Measurements from ENCODE around the gene CD160.

The CD160 gene

DNA sequence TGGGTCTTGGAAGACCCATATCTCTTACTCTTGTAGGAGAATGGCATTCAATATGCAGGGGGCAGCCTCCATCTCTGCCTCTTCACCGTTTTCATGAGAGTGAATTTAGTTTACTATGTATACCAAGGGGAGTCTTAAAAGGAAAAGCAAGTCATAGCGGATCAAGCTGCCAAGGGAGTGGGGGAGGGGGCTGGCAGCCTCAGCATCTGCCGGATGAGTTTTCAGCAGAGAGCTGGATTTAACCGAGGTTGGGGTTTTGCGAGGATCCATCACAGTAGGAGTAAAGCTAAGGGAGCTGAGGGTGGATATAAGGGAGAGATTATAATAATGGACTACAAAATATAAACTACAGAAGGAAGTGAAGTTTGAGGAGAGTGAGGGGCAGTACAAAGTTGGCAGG, 9.9 kb downstream of the CD160 start:
- no peak for DNase-seq (ENCODE audit: low read depth)

DNA sequence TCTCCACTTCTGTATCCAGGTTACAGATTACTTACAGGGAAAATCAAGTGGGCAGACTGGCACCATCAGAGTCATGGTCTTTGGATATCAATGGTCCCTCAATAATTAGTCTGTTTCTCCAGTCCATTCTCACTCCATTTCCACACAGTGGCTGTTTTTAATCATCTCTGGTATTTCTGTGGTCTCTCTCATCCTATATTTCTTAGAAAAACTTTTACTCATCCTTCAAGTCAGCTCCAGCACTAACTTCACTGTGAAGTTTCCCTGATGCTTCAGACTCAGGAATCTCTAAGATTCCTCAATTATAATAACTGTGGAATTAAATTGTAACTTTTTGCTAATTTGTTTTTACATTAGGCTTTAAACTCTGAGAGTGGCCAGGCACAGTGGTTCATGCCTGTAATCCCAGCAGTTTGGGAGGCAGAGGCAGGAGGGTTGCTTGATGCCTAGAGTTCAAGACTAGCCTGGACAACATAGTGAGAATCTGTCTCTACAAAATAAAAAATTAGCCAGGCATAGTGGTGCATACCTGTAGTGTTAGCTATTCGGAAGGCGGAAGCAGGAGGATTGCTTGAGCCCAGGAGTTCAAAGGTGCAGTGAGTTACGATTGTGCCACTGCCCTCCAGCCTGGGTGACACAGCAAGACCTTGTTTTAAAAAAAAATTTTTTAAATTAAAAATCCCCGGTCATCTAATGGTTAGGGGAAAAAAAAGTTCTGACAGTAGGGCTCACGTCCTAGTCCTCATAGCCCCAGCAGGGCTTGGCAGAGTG, 10.6 kb downstream of the CD160 start:
- no peak for DNase-seq (ENCODE audit: low read depth)
- TF ChIP-seq, protein P1, sequence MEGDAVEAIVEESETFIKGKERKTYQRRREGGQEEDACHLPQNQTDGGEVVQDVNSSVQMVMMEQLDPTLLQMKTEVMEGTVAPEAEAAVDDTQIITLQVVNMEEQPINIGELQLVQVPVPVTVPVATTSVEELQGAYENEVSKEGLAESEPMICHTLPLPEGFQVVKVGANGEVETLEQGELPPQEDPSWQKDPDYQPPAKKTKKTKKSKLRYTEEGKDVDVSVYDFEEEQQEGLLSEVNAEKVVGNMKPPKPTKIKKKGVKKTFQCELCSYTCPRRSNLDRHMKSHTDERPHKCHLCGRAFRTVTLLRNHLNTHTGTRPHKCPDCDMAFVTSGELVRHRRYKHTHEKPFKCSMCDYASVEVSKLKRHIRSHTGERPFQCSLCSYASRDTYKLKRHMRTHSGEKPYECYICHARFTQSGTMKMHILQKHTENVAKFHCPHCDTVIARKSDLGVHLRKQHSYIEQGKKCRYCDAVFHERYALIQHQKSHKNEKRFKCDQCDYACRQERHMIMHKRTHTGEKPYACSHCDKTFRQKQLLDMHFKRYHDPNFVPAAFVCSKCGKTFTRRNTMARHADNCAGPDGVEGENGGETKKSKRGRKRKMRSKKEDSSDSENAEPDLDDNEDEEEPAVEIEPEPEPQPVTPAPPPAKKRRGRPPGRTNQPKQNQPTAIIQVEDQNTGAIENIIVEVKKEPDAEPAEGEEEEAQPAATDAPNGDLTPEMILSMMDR (conservative IDR thresholded peaks at IDR 0.05; ENCODE audit: low read depth, low read length): no peak
- no peak overlapping the region for H3K4me3 ChIP-seq (ENCODE audit: low read depth, low read length)

More for the DNA sequence above, 9.9 kb downstream of the CD160 start:
- no peak overlapping the region for H3K4me3 ChIP-seq (ENCODE audit: low read depth, low read length)
- TF ChIP-seq, protein P1 (conservative IDR thresholded peaks at IDR 0.05; ENCODE audit: low read depth, low read length): no peak

DNA sequence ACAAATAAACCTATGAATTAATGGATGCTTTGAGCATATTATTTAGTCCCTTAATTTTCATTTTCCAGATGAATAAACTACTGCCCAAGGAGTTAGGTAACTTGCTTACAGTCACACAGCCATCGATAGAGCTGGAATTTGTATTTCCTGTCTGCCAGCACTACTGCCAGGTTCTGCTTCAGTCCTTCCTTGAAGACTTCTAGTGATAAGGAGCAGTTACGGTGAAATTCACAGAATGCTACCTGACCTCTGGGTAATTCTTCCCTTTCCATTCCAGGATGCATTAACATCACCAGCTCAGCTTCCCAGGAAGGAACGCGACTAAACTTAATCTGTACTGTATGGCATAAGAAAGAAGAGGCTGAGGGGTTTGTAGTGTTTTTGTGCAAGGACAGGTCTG, 11.2 kb downstream of the CD160 start:
- TF ChIP-seq, protein P1 (conservative IDR thresholded peaks at IDR 0.05; ENCODE audit: low read depth, low read length): no peak
- no peak overlapping the region for H3K4me3 ChIP-seq (ENCODE audit: low read depth, low read length)

DNA sequence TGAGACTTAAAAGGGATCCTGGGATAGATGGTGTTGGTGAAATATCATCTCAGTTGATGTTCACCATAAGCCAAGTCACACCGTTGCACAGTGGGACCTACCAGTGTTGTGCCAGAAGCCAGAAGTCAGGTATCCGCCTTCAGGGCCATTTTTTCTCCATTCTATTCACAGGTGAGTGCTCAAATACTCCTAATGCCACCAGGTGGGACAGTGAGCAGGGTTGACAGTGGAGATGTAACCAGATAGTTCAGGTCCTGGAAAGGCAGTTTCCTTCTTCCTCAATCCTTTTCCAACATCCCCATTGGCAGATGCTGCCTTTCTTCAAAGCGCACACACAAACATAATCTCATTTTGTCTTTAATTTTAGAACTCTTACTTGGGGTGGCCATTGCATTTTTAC, 11.6 kb downstream of the CD160 start:
- TF ChIP-seq, protein P1 (conservative IDR thresholded peaks at IDR 0.05; ENCODE audit: low read depth, low read length): no peak
- H3K4me3 ChIP-seq (ENCODE audit: low read depth, low read length): no peak overlapping the region
- no peak for DNase-seq (ENCODE audit: low read depth)

More for the DNA sequence above, 11.2 kb downstream of the CD160 start:
- DNase-seq (ENCODE audit: low read depth): no peak

DNA sequence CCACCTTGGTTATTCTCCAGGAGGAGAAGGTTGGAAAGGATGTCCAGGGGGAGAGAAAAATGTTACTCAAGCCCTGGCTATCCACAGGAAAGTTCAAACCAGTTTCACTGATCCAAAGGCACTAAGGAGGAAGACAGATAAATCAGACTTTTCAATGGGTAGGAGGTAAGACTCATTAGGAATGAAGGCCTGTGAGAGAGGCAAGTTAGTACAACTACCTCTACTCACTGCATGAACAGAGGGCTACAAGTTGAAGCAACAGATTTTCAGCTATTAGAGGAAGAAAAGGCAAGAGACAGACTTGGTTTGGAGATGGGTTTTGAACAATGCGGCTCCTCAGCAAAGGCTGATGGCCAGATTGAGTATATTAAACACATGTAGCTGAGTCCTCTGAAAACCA, 16.9 kb downstream of the CD160 start:
- H3K4me3 ChIP-seq (ENCODE audit: low read depth, low read length): no peak overlapping the region
- TF ChIP-seq, protein P1 (conservative IDR thresholded peaks at IDR 0.05; ENCODE audit: low read depth, low read length): no peak
- no peak for DNase-seq (ENCODE audit: low read depth)

DNA sequence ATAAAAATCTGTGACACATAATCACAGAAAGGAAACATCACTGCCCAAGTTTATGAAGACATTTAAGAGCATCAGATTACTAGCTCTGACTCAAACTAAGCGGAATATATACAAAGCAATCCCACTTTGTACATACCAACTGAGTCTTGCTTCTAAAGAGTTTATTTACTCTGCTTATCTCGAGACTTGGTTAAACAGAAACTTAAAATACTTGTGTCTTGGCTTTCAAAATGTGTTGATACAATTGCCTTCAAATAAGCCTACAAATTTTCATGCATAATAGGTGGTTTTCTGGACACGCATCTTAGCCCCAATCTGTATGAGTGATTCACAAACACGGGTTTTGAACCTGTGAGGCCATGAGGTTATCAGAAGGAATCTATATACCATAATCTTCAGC, 21.0 kb downstream of the CD160 start:
- H3K4me3 ChIP-seq (ENCODE audit: low read depth, low read length): no peak overlapping the region
- DNase-seq (ENCODE audit: low read depth): peak; percentile 93
- TF ChIP-seq, protein P1 (conservative IDR thresholded peaks at IDR 0.05; ENCODE audit: low read depth, low read length): no peak

Data from choroid plexus epithelial cell (primary cell).